GM23248 (cell line): Measurements from ENCODE around the gene TPCN1.

ENCODE experiments used
- EZH2 ChIP-seq: fragments of 200-600 bp; sonication (generic); IDR thresholded peaks from 2 replicates; pipeline ENCODE4 v1.6.1; 2018; ENCODE audit warnings: antibody characterized with exemption, mild to moderate bottlenecking; ENCODE audit not compliant: insufficient read depth, poor library complexity, severe bottlenecking
- EZH2phosphoT487 ChIP-seq: fragments of 200-600 bp; sonication (generic); IDR thresholded peaks from 2 replicates; pipeline ENCODE4 v1.6.1; 2018; ENCODE audit warnings: antibody characterized with exemption, moderate library complexity, mild to moderate bottlenecking, low read depth; ENCODE audit not compliant: insufficient read depth

GRCh38 chr12:113228394-113229028 is 7.2 kb downstream of the TPCN1 start:
- TF ChIP-seq EZH2 (no peak), EZH2phosphoT487 (no peak)
